HFF-Myc (cell line): ENCODE results near the gene PPOX.

Source experiments
- DNase-seq: peaks from one replicate; pipeline ENCODE4 v3.0.0-alpha.2; 2011; ENCODE audit warnings: low read depth; ENCODE audit errors: extremely low read depth
- H3K4me3 ChIP-seq: replicated peaks from 2 replicates; pipeline ENCODE4 v1.5.1; 2011; ENCODE audit warnings: low read depth, mild to moderate bottlenecking, control low read depth, low read length
- TF ChIP-seq, protein P1 (sequence below): IDR thresholded peaks from 2 replicates; pipeline ENCODE4 v1.5.1; 2012; ENCODE audit warnings: mild to moderate bottlenecking, low read depth, low read length, control low read depth; ENCODE audit errors: missing control alignments

The PPOX gene

DNA sequence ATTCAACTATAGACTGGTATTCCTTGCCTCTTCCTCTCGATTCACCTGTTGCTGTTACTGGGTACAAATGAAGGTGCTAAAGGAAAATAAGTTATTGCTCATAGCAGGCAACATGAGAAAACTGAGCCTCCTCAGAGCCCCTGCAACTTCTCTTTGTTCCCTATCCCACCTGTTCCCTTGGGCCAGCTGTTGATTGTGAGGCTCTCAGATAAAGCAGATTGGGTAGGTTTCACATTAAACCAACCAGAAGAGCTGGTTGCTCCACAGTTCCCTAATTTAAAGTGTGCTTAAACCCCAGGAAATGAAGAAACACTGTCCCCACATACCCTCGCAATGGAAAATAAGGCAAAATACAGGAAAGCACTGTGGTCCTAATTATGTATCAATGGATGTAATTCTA, 38.6 kb upstream of the PPOX start:
- DNase-seq, result no peak
- TF ChIP-seq, protein P1, sequence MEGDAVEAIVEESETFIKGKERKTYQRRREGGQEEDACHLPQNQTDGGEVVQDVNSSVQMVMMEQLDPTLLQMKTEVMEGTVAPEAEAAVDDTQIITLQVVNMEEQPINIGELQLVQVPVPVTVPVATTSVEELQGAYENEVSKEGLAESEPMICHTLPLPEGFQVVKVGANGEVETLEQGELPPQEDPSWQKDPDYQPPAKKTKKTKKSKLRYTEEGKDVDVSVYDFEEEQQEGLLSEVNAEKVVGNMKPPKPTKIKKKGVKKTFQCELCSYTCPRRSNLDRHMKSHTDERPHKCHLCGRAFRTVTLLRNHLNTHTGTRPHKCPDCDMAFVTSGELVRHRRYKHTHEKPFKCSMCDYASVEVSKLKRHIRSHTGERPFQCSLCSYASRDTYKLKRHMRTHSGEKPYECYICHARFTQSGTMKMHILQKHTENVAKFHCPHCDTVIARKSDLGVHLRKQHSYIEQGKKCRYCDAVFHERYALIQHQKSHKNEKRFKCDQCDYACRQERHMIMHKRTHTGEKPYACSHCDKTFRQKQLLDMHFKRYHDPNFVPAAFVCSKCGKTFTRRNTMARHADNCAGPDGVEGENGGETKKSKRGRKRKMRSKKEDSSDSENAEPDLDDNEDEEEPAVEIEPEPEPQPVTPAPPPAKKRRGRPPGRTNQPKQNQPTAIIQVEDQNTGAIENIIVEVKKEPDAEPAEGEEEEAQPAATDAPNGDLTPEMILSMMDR, result no peak
- H3K4me3 ChIP-seq, result no peak overlapping the region

DNA sequence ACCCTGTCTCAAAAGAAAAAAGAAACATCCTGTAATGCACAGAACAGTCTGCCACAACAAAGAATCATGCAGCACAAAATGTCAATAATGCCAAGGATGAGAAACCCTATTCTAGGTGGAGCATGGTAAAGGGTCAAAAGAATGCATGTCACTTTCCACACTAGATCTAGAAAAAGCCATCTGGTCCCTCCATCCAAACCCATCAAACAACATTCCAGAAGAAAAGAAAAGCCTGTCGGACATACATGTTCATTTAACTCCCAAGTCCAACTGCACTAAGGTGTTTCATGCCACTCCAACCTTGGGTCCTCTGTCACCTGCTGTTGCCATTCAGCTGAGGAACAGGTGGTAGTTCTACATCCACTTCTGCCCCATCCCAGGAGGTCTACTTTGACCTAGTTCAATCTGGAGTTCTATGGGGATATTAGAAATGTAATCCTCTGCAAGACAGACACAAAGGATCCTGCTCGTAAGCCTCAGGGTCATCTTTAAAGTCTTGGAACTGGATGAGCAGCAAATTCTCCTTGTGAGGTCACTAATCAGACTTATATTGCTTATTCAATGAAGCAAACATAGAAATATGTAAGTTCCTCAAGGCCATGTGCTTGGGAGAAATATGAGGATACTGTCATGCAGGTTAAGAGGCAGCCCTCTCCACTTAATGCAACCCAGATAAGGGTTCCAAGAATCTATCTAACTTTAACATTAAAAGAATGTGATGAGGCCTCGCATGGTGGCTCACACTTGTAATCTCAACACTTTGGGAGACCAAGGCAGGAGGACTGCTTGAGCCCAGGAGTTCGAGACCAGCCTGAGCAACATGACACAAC, 37.4 kb upstream of the PPOX start:
- H3K4me3 ChIP-seq, result no peak overlapping the region
- no peak for DNase-seq
- TF ChIP-seq, protein P1, result no peak

DNA sequence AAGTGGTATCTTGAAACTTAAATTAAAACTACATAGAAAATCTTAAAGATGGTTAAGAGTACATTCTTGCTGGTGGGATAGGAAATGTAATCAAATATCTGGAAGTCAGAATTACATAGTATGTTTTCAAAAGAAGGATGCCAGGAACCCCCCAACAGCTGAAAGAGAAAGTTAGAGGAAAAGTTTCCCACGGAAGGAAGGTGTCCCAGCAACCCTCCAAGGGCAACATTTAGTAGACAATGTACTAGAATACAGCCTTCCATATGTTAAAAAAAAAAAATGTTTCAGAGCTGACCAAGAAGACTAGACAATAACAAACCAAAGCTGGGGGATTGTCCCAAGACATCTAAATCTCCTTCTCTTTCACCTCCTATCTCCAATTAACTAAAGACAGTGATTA, 36.0 kb upstream of the PPOX start:
- no peak overlapping the region for H3K4me3 ChIP-seq
- DNase-seq, result no peak
- TF ChIP-seq, protein P1, result no peak

DNA sequence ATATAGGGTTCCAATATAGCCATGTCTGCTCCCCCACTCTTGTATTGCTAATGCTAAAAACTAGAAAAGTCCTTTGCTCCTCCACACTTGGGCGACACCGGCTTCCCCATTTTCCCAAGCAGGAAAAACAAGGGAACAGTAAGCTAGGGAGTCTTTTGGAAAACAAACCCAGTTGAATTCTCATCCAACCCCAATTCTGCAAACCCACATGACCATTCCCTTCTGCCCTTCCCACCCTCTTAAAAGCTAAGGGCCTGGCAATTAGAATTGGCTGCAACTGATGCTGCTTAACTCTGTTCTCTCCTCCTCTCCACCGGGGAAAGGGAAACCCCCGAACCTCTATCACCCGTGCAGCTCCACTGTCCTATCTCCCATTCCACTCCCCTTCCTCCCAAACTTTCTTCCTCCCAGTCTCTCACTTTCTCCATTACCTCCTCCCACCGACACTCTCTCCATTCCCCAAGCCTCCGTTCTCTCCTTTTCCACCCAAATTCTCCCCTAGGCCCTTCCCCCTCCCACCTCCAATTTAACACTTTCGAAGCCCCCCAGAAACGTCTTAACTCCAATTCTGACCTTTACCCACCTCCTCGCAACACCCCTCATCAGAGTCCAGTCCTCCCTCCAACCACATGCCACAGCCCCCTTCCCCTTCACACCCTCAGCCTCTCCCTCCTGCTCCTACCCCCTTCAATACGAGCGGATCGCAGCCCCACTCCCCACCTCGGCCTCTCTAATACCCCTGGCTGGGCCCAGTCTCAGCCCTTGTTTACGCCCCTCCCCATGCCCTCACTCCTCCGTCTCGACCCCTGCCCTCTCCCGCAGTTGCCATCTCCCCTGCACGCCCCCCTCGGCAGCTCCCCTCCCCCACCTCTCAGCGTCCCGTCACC, 34.5 kb upstream of the PPOX start:
- H3K4me3 ChIP-seq, result peak overlapping the region; percentile 84

DNA sequence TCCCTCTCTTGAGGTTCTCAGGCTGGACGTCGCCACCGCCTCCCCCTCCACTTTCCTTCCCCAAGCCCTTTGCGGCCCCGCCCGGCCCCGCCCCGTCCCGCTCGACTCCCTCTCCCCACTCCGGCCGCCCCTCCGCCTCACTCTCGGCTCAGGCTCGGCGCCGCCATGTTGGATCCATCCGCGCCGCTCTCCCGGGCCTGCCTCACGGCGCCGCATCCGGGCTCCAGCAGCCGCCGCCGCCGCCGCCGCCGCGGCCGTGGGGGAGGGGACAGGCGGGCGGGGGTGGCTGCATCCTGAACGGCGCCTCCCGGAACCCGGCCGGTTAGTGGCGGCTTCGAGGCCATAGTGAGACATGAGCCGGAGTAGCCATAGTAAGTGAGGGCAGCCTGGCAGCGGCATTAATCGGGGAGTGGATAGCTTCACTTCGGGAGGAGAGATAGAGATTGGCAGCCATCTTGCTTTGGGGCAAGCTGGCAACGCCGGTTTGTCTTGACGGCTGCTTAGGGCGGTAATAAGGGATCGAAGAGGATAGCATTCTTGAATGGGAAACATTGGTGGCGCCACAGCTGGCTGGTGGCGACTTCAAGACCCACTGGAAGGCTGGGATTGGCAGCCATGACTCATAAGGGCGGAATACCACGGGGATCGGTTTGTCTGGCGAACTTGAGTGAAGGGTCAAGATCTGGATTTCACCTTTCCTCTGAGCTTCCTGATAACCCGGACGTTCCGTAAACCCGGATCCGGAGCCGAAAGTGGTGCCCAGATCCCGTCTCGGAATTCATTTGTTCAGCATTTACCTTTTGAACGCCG, 33.6 kb upstream of the PPOX start, which contains the start of gene DEDD:
Gene DEDD (minus strand): TSS at position 258 of the 810 bp plus-strand sequence. CDS start 8,205 bp downstream, outside the sequence.
- peak; percentile 89 for DNase-seq
- H3K4me3 ChIP-seq, result peak within 1 kb of the TSS; percentile 84
- TF ChIP-seq, protein P1, result no peak

More for the DNA sequence above, 34.5 kb upstream of the PPOX start:
- TF ChIP-seq, protein P1, result no peak
- DNase-seq, result no peak

DNA sequence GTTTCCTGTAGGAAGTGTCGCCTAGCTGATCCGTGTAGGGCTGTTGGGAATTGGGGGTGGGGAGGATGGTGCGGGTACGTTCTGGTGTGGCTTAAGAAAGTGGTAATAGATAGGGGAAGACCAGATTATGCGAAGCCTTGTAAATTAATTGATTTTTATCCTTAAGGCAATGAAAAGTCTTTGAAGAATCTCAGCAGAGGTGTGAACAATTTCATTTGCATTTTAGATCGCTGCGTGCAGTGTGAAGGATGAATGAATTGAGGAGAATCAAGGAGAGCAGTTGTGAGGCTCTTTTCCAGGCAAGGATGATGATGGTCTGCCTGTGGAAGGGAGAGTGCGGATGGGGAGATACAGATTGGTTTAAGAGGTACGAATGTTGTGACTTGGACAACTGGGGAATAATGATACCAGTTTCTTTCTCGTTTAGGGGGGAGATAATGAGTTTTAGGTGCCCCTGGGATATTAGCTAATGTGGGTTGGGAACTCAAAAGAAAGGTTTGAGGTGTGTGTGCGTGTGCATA, 32.9 kb upstream of the PPOX start:
- no peak for DNase-seq
- TF ChIP-seq, protein P1, result no peak
- H3K4me3 ChIP-seq, result peak overlapping the region; percentile 84
